WERI-Rb-1 (cell line): ENCODE data around the gene RASEF.

ENCODE experiments used
- DNase-seq: peaks from one replicate; pipeline ENCODE4 v3.0.0-alpha.2; 2020
- H3K27ac ChIP-seq: fragments of 250-450 bp; sonication (Bioruptor Pico); 2 replicates; pipeline ENCODE4 v1.5.1; 2020; ENCODE audit warnings: mild to moderate bottlenecking, moderate library complexity
- H3K27me3 ChIP-seq: fragments of 250-450 bp; sonication (Bioruptor Pico); 2 replicates; pipeline ENCODE4 v1.5.1; 2021; ENCODE audit warnings: mild to moderate bottlenecking, low read depth, moderate library complexity; ENCODE audit not compliant: insufficient read depth, severe bottlenecking
- H3K36me3 ChIP-seq: fragments of 250-450 bp; sonication (Bioruptor Pico); 2 replicates; pipeline ENCODE4 v1.5.1; 2020; ENCODE audit warnings: mild to moderate bottlenecking, moderate library complexity
- H3K4me3 ChIP-seq: 2 replicates; pipeline ENCODE4 v1.5.1; 2011; ENCODE audit warnings: low read depth, mild to moderate bottlenecking, control low read depth, low read length
- H3K9me3 ChIP-seq: fragments of 250-450 bp; sonication (Bioruptor Pico); 2 replicates; pipeline ENCODE4 v1.5.1; 2021; ENCODE audit warnings: mild to moderate bottlenecking, moderate library complexity; ENCODE audit not compliant: severe bottlenecking
- CTCF ChIP-seq: IDR thresholded peaks from 2 replicates; pipeline ENCODE4 v1.5.1; 2011; ENCODE audit warnings: low read depth, mild to moderate bottlenecking, control low read depth, inconsistent platforms, low read length

RASEF gene

DNA sequence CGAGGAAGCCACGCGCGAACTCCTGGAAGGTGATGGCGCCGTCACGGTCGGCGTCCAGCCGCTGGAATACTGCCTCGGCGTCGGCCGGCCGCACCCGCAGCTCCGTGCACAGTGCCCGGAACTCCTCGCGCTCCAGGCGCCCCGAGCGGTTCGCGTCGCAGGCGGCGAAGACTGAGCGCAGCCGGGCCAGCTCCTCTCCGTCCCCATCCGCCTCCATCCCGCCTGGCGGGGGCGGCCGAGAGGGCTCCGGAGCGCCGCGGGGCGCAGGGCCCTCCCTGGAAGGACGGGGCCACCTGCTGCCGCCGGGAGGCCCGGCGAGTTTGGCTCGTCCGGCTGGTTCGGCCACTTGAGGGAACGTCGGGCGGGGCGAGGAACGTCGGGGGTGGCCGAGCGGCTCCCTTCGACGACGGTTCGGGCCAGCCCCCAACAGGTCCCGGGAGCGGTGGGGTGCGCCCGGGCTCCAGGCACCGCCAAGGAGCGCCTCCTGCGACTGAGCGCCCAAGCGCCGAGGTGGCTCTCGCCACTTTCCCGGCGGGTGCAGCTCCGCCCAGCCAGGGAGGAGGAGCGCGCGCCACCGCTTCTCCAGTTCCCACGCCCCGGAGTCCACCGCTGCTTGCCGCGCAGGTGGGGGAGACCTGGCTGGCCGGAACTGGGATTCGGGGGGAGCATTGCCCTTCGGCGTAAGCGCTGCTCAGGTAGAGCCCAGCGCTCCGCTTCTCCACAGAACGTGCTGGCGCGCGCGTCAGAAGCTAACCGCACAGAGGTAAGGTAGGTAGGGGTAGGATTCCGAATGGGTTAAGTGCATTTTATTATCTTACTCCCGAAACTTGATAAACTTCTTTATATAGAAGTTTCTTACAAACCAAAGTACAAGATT lies at the start of gene RASEF:
RASEF (minus strand) TSS at position 492 of the 877 bp plus-strand sequence; CDS start at position 217, 275 bp downstream.
- Histone ChIP-seq H3K4me3 (peak within 1 kb of the TSS; percentile 73), H3K27ac (no peak within 1 kb of the TSS), H3K27me3 (no peaks in the 10 kb centered on the region), H3K36me3 (no peaks in the 10 kb centered on the region), H3K9me3 (no peaks in the 10 kb centered on the region)
- peak; percentile 39; the same call in 1 of the 2 replicates for TF ChIP-seq CTCF
- peak; percentile 74 for DNase-seq

GRCh38 chr9:83111169-83111568 lies 48.2 kb upstream of the RASEF start:
- TF ChIP-seq CTCF: no peak
- no peak overlapping the region for H3K4me3 ChIP-seq
- H3K9me3 ChIP-seq: peaks cover 5% of the 10 kb centered on the region
- H3K27me3 ChIP-seq: no peaks in the 10 kb centered on the region
- no peak for DNase-seq
- no peaks in the 10 kb centered on the region for H3K36me3 ChIP-seq
- no peak overlapping the region for H3K27ac ChIP-seq

DNA sequence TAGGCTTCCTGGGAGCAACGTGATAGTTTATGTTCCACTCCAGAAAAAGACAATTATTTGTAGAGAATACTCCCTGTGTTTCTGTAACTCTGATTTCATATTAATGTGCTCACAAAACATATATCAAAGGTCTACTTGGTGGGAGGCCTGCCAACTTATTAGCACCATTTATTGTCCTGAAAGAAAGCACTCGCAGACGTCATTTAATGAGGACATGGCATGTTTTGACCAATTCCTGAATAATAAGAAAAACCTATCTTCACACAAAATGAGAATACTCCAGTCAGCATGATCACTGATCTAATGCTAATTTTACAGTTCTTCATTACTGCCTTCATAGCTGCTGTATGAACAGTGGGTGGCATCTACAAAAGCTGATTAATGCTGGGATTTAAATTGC lies 46.4 kb upstream of the RASEF start:
- H3K4me3 ChIP-seq: no peak overlapping the region
- TF ChIP-seq CTCF: no peak
- no peak for DNase-seq

DNA sequence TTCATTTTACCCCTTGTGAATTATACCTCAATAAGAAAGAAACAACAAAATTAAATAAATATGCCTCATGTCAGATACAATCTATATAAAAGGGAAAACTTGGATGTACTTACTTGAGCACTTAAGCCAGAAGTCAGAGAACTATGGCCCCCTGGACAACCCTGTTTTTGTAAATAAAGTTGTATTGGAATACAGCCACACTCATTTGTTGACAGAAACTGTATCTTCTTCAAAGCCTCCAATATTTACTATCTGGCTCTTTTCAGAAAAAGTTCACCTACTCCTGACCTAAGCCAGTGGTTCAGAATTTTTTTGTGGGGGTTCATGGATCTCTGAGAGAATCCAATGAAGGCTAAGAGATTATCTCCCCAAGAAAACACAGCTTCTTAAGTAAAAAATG lies 45.3 kb upstream of the RASEF start:
- TF ChIP-seq CTCF: no peak
- H3K27me3 ChIP-seq: no peaks in the 10 kb centered on the region
- H3K4me3 ChIP-seq: no peak overlapping the region
- no peak for DNase-seq
- H3K9me3 ChIP-seq: no peaks in the 10 kb centered on the region
- H3K36me3 ChIP-seq: no peaks in the 10 kb centered on the region
- H3K27ac ChIP-seq: no peak overlapping the region

More for the DNA sequence above, 46.4 kb upstream of the RASEF start:
- H3K27me3 ChIP-seq: no peaks in the 10 kb centered on the region
- no peaks in the 10 kb centered on the region for H3K36me3 ChIP-seq
- peaks cover 5% of the 10 kb centered on the region for H3K9me3 ChIP-seq
- H3K27ac ChIP-seq: no peak overlapping the region

DNA sequence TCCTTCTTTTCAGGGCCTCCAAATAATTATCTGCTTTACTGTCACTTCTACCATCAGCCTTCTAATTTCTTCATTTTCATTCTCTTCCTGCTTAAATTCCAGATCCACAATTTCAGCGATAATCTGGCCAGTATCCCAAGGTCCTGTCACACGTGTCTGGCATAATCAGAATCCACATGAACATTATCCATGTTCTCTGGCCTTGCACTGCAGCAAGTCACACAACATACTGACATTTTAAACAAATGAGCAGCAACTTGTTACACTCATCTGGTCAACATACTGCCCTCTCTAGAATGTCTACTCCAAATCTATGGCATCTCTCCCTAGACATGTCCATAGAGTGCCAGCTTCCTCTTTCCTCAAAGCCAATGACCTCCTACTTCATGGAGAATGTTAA lies 43.8 kb upstream of the RASEF start:
- Histone ChIP-seq H3K36me3 (no peaks in the 10 kb centered on the region), H3K9me3 (no peaks in the 10 kb centered on the region), H3K27ac (no peak overlapping the region), H3K27me3 (no peaks in the 10 kb centered on the region), H3K4me3 (no peak overlapping the region)
- no peak for TF ChIP-seq CTCF
- DNase-seq: no peak
